H1 (cell line): Measurements from ENCODE around the gene PLCB1. TPM values are rescaled to one million over a fixed set of nuclear protein-coding genes. Genes with fewer than 3 reads are reported as not detected.

Experiments used
- RNF2 ChIP-seq: fragments of 200-900, 300-1000 bp; sonication (generic); IDR thresholded peaks from 2 replicates; pipeline ENCODE4 v1.7.1; 2016; ENCODE audit warnings: borderline replicate concordance, low read depth, mild to moderate bottlenecking, antibody characterized with exemption, low read length; ENCODE audit not compliant: poor library complexity, severe bottlenecking; ENCODE audit errors: missing control alignments
- SUZ12 ChIP-seq: fragments of 200-600 bp; sonication (generic); IDR thresholded peaks from 2 replicates; pipeline ENCODE4 v1.6.1; 2012; ENCODE audit warnings: mild to moderate bottlenecking, inconsistent platforms, low read length, moderate library complexity, mixed read lengths
- polyA plus RNA-seq, 7 experiments: library from polyadenylated mRNA; depleted of rRNA in 3 of 7; stranded (reverse) in 5 of 7; unstranded in 2 of 7; fragments of >200 nt in 5 of 7; fragments of 200-250 nt in 2 of 7; gene quantifications; 1 replicate in 5 of 7; 2 replicates in 1 of 7; 4 replicates in 1 of 7; pipeline versions ENCODE4 v1.2.1 to v1.2.3, GENCODE V29; 2011 to 2013; ENCODE audit warnings: missing spikeins in 2 of 7, mixed read lengths in 2 of 7
- total RNA-seq: library from RNA; stranded (reverse); fragmentation: NEBNext Ultra II Directional; extraction: Animal tissue kit (Norgen Biotek cat#: 25700); gene quantifications from 2 replicates; pipeline ENCODE4 v1.2.1, GENCODE V29; 2021

PLCB1 gene
- total and polyA plus RNA-seq, 2 of the 8 experiments (the other 6 are each of a cell fraction or from before 2014, with no cell fraction given), result 2.6 to 9.1 TPM

GRCh38 chr20:8218861-8219260 is 86.8 kb downstream of the PLCB1 start (continued):
- TF ChIP-seq RNF2 (no peak), SUZ12 (no peak)
- TF ChIP-seq, all 59 proteins: peak for 0
